Activated naive CD8-positive, alpha-beta T cell treated with anti-CD3 and anti-CD28 coated beads, Interleukin-2, amount 10 ng/mL, durations not matched to agents 7 days and 5 days (primary cell): Measurements from ENCODE around the gene SZT2. TPM values are rescaled to one million over a fixed set of nuclear protein-coding genes. Genes with fewer than 3 reads are reported as not detected.

Source experiments
- ATAC-seq: fragments of 150-1000 bp; cut with Tn5 transposase; one replicate; pipeline ENCODE4 v1.10.0; 2021; ENCODE audit warnings: low read depth, moderate library complexity
- POLR2A ChIA-PET: fragments of 350-600 bp; sonication (Branson Sonifier 250); formaldehyde crosslinking; loops from one replicate; lab custom pipeline; 2021; ENCODE audit warnings: antibody characterized with exemption; lab: Charles Lee
- DNase-seq: peaks from one replicate; pipeline ENCODE4 v3.0.0; 2021
- H3K27ac Mint-ChIP-seq: one replicate; pipeline ENCODE4 v1.8.0; 2022; ENCODE audit warnings: mild to moderate bottlenecking, mixed read lengths
- H3K27me3 Mint-ChIP-seq: one replicate; pipeline ENCODE4 v1.8.0; 2022; ENCODE audit warnings: mild to moderate bottlenecking, moderate library complexity, mixed read lengths
- H3K36me3 Mint-ChIP-seq: one replicate; pipeline ENCODE4 v1.8.0; 2021; ENCODE audit warnings: mild to moderate bottlenecking, mixed read lengths
- H3K4me1 Mint-ChIP-seq: one replicate; pipeline ENCODE4 v1.8.0; 2021; ENCODE audit warnings: mixed read lengths
- H3K4me3 Mint-ChIP-seq: one replicate; pipeline ENCODE4 v1.8.0; 2022; ENCODE audit warnings: mild to moderate bottlenecking, moderate library complexity, mixed read lengths
- H3K9me3 Mint-ChIP-seq: one replicate; pipeline ENCODE4 v1.8.0; 2021; ENCODE audit warnings: mixed read lengths
- total RNA-seq, 2 experiments: library from RNA; stranded (reverse); gene quantifications; one replicate each; pipeline ENCODE4 v1.2.3, GENCODE V29; 2021

Gene SZT2
- total RNA-seq, 2 experiments from 2014 or later: 84.8 to 88.2 TPM

GRCh38 chr1:43354471-43354870 is 35.2 kb upstream of the SZT2 start:
- no peak overlapping the region for H3K4me3 Mint-ChIP-seq
- H3K4me1 Mint-ChIP-seq: peaks cover 26% of the 10 kb centered on the region
- H3K9me3 Mint-ChIP-seq: no peaks in the 10 kb centered on the region
- no peak overlapping the region for H3K27ac Mint-ChIP-seq
- ATAC-seq (no peak), DNase-seq (no peak)
- no peaks in the 10 kb centered on the region for H3K27me3 Mint-ChIP-seq
- H3K36me3 Mint-ChIP-seq: peaks cover 15% of the 10 kb centered on the region
- POLR2A ChIA-PET: interaction anchor here (0.7 to 2.7 kb wide), 3 partner anchors 14 to 127 kb away, joined by 3 to 8 read pairs (median 7); partner anchors contain the start of gene ELOVL1

GRCh38 chr1:43354936-43355335 is 34.8 kb upstream of the SZT2 start:
- Mint-ChIP-seq H3K36me3 (peaks cover 20% of the 10 kb centered on the region), H3K4me3 (no peak overlapping the region), H3K4me1 (peaks cover 26% of the 10 kb centered on the region), H3K9me3 (no peaks in the 10 kb centered on the region), H3K27me3 (no peaks in the 10 kb centered on the region), H3K27ac (no peak overlapping the region)
- POLR2A ChIA-PET: interaction anchor here (0.7 to 2.7 kb wide), 3 partner anchors 13 to 391 kb away, joined by 3 to 8 read pairs (median 3); partner anchors contain the start of gene ELOVL1
- ATAC-seq (no peak), DNase-seq (no peak)

GRCh38 chr1:43357251-43357650 is 32.4 kb upstream of the SZT2 start:
- no peak for DNase-seq
- Mint-ChIP-seq H3K27me3 (no peaks in the 10 kb centered on the region), H3K4me3 (peak overlapping the region; percentile 95), H3K9me3 (no peaks in the 10 kb centered on the region), H3K4me1 (peaks cover 42% of the 10 kb centered on the region), H3K27ac (no peak overlapping the region), H3K36me3 (peaks cover 41% of the 10 kb centered on the region)
- ATAC-seq: no peak
- POLR2A ChIA-PET: no interaction called here

- H3K4me1 Mint-ChIP-seq: peaks cover 39% of the 10 kb centered on the region
- H3K27me3 Mint-ChIP-seq: no peaks in the 10 kb centered on the region
- peak overlapping the region; percentile 95 for H3K4me3 Mint-ChIP-seq
- H3K27ac Mint-ChIP-seq: peak overlapping the region; percentile 88
- POLR2A ChIA-PET: interaction anchor here (0.5 to 1.9 kb wide), 15 partner anchors 9 to 673 kb away, joined by 3 to 37 read pairs (median 4); partner anchors contain the start of genes C1orf50, ELOVL1, KDM4A and P3H1
- DNase-seq (no peak), ATAC-seq (no peak)
- H3K36me3 Mint-ChIP-seq: peaks cover 43% of the 10 kb centered on the region
- no peaks in the 10 kb centered on the region for H3K9me3 Mint-ChIP-seq
Observed at GRCh38 chr1:43358121-43358745, 31.5 kb upstream of the SZT2 start.

DNA sequence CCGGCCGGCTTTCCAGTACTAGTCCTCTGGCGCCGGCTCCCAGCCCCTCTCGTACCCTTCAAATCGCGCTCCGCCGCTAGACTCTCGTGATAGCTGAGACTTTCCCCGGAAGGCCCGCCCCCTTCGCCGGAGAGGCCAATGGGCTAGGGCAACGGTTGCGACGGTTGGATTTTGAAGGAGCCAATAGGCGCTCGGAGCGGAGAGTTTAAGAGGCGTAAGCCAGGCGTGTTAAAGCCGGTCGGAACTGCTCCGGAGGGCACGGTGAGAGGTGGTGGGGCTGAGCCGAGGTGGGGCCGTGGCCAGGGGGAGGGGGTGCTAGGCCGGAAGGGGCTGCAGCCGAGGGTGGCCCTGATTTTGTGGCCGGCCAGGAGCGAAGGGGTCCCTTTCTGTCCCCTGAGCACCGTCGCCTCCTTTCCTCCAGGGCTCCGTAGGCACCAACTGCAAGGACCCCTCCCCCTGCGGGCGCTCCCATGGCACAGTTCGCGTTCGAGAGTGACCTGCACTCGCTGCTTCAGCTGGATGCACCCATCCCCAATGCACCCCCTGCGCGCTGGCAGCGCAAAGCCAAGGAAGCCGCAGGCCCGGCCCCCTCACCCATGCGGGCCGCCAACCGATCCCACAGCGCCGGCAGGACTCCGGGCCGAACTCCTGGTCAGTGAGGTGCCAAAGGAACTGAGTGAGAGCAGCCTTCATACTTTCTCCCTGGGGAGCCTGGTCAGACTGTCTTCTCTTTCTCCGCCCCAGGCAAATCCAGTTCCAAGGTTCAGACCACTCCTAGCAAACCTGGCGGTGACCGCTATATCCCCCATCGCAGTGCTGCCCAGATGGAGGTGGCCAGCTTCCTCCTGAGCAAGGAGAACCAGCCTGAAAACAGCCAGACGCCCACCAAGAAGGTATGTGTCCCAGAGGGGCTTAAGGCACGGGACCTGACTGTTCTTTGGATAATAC is 30.7 kb upstream of the SZT2 start, which contains the start of gene CDC20:
Gene CDC20 (plus strand): TSS at position 236 of the 948 bp plus-strand sequence. CDS start 235 bp downstream, at position 471.
- peak within 1 kb of the TSS; percentile 95 for H3K4me3 Mint-ChIP-seq
- no peaks in the 10 kb centered on the region for H3K9me3 Mint-ChIP-seq
- DNase-seq (peak; percentile 99), ATAC-seq (peak; percentile 97)
- peak within 1 kb of the TSS; percentile 88 for H3K27ac Mint-ChIP-seq
- POLR2A ChIA-PET: interaction anchor here (0.5 to 1.9 kb wide), 16 partner anchors 9 to 672 kb away, joined by 3 to 37 read pairs (median 4); partner anchors contain the start of genes C1orf50, ELOVL1, KDM4A and P3H1
- peaks cover 45% of the 10 kb centered on the region for H3K36me3 Mint-ChIP-seq
- no peaks in the 10 kb centered on the region for H3K27me3 Mint-ChIP-seq
- peaks cover 41% of the 10 kb centered on the region for H3K4me1 Mint-ChIP-seq

- Mint-ChIP-seq H3K27ac (peak overlapping the region; percentile 87), H3K4me3 (peak overlapping the region; percentile 95), H3K36me3 (peaks cover 44% of the 10 kb centered on the region), H3K27me3 (no peaks in the 10 kb centered on the region), H3K4me1 (peaks cover 43% of the 10 kb centered on the region), H3K9me3 (no peaks in the 10 kb centered on the region)
- POLR2A ChIA-PET: interaction anchor here (0.6 to 1.4 kb wide), 2 partner anchors 10 to 37 kb away, joined by 3 to 8 read pairs; no protein-coding TSS in a partner anchor
- no peak for ATAC-seq
- no peak for DNase-seq
Observed at GRCh38 chr1:43359696-43360095, 30.0 kb upstream of the SZT2 start.

DNA sequence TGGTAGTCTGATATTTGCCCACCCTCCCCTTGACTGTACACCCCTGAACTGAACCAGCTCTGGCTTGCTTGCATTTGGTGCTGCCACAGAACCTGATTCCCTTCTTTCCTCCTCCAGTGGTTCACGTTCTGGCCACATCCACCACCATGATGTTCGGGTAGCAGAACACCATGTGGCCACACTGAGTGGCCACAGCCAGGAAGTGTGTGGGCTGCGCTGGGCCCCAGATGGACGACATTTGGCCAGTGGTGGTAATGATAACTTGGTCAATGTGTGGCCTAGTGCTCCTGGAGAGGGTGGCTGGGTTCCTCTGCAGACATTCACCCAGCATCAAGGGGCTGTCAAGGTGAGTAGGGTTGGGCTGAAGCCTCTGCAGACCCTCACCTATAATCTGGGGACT is 29.1 kb upstream of the SZT2 start:
- Mint-ChIP-seq H3K4me3 (peak overlapping the region; percentile 95), H3K36me3 (peaks cover 46% of the 10 kb centered on the region), H3K9me3 (no peaks in the 10 kb centered on the region), H3K27ac (peak overlapping the region; percentile 57), H3K4me1 (peaks cover 50% of the 10 kb centered on the region), H3K27me3 (no peaks in the 10 kb centered on the region)
- DNase-seq: no peak
- POLR2A ChIA-PET: no interaction called here
- no peak for ATAC-seq

GRCh38 chr1:43363283-43363934 is 26.3 kb upstream of the SZT2 start:
- no peaks in the 10 kb centered on the region for H3K27me3 Mint-ChIP-seq
- H3K27ac Mint-ChIP-seq: peak overlapping the region; percentile 70
- H3K4me3 Mint-ChIP-seq: no peak overlapping the region
- POLR2A ChIA-PET: interaction anchor here (0.9 to 1.0 kb wide), 2 partner anchors 88 to 287 kb away, joined by 3 read pairs; no protein-coding TSS in a partner anchor
- DNase-seq (no peak), ATAC-seq (no peak)
- H3K36me3 Mint-ChIP-seq: peaks cover 48% of the 10 kb centered on the region
- no peaks in the 10 kb centered on the region for H3K9me3 Mint-ChIP-seq
- peaks cover 49% of the 10 kb centered on the region for H3K4me1 Mint-ChIP-seq

DNA sequence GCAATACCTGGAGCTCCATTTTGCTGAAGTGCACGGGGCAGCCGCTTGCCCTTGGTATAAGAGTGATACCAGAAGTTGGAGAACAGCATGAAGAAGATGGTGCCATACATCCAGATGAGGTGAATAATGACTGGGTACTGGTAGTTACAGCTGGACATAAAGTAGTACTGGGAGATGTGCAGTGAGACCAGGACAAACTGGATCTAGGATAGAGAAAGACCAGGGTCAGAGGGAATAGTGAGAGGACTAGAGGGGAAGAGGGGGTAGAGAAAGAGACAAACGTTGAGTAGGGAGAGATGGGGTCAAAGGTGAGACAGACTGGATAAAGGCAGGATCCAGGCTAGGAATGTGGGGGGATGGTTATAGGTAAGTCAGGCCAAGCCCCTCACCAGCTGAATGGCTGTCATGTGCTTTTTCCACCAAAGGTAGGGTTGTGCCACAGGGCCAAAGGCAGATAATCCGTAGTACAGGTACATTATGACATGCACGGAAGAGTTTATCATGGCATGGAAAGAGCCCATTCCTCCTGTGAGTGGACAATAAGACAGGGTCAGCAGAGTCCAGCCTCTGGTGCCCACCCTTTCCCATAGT is 25.7 kb upstream of the SZT2 start:
- peak overlapping the region; percentile 18 for H3K4me3 Mint-ChIP-seq
- H3K27me3 Mint-ChIP-seq: no peaks in the 10 kb centered on the region

DNA sequence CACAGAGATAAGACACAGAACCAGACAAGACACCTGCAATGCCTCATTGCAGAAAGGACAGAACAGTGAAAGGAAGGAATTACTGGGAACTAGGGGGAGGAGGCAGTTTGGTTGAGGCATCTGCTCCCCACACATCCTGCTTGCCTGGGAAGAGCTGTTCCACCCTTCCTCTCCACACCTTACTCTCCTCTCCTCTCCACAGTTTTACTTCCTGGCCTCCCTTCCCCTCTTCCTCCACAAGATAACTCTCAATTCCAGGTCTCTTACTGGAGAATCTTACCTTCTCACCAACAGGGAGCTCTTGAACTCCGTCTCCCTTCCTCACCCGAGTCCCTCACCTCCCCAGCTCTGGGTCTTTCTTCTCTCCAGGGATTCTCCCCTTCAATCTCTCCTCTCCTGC is 24.0 kb upstream of the SZT2 start:
- Mint-ChIP-seq H3K36me3 (peaks cover 35% of the 10 kb centered on the region), H3K4me1 (peaks cover 46% of the 10 kb centered on the region), H3K4me3 (peak overlapping the region; percentile 94), H3K27me3 (no peaks in the 10 kb centered on the region), H3K9me3 (no peaks in the 10 kb centered on the region), H3K27ac (peak overlapping the region; percentile 76)
- ATAC-seq (no peak), DNase-seq (no peak)
- POLR2A ChIA-PET: no interaction called here

More for the DNA sequence above, 25.7 kb upstream of the SZT2 start:
- ATAC-seq: no peak
- DNase-seq: no peak
- Mint-ChIP-seq H3K4me1 (peaks cover 55% of the 10 kb centered on the region), H3K36me3 (peaks cover 48% of the 10 kb centered on the region), H3K9me3 (no peaks in the 10 kb centered on the region), H3K27ac (peak overlapping the region; percentile 68)
- POLR2A ChIA-PET: interaction anchor here (0.9 to 1.0 kb wide), 2 partner anchors 89 to 286 kb away, joined by 3 read pairs; no protein-coding TSS in a partner anchor

GRCh38 chr1:43366179-43366578 is 23.5 kb upstream of the SZT2 start:
- Mint-ChIP-seq H3K27ac (peak overlapping the region; percentile 76), H3K4me1 (peaks cover 42% of the 10 kb centered on the region), H3K27me3 (no peaks in the 10 kb centered on the region), H3K4me3 (peak overlapping the region; percentile 94), H3K9me3 (no peaks in the 10 kb centered on the region), H3K36me3 (peaks cover 32% of the 10 kb centered on the region)
- POLR2A ChIA-PET: interaction anchor here (2.7 kb wide), 1 partner anchor 8 kb away, joined by 37 read pairs; the partner anchor contains the start of gene CDC20
- no peak for ATAC-seq
- no peak for DNase-seq

DNA sequence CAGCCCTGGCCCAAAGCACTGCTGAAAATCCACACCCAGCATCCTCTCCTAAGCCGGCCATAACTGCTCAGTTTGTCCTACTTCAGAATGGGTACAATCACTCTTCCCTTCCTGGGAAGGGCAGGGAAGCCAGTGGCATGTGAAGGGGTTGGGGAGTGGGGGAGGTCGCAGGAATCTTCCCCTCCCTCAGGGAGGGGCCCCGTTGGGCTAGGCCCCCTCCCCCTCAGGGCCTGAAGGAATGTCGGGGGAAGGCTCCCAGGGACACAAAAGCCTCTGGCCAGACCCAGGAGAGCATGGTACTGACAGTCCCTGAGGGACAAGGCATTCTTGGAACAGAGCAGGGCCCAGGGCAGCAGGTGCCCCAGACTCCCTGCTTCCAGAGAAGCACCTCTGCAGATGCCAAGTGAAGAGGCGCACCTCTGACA is 23.1 kb upstream of the SZT2 start:
- no peaks in the 10 kb centered on the region for H3K9me3 Mint-ChIP-seq
- H3K27me3 Mint-ChIP-seq: no peaks in the 10 kb centered on the region
- DNase-seq (no peak), ATAC-seq (no peak)
- peak overlapping the region; percentile 86 for H3K27ac Mint-ChIP-seq
- H3K4me1 Mint-ChIP-seq: peaks cover 37% of the 10 kb centered on the region
- peak overlapping the region; percentile 94 for H3K4me3 Mint-ChIP-seq
- peaks cover 28% of the 10 kb centered on the region for H3K36me3 Mint-ChIP-seq
- POLR2A ChIA-PET: interaction anchor here (0.7 to 3.6 kb wide), 3 partner anchors 8 to 283 kb away, joined by 3 to 47 read pairs (median 37); partner anchors contain the start of genes CDC20, KDM4A, MED8 and SZT2
